H1 (cell line): ENCODE results near the gene RGS7BP. TPM values are rescaled to one million over a fixed set of nuclear protein-coding genes. Genes with fewer than 3 reads are reported as not detected.

Experiments
- CTCF ChIA-PET: fragments of 300-600 bp; sonication (Branson Sonifier 250); formaldehyde crosslinking; loops from one replicate; lab custom pipeline; 2021; ENCODE audit not compliant: partially characterized antibody; lab: Charles Lee
- POLR2A ChIA-PET: fragments of 300-600 bp; sonication (Branson Sonifier 250); formaldehyde crosslinking; loops from one replicate; lab custom pipeline; 2021; ENCODE audit warnings: inconsistent platforms; ENCODE audit not compliant: partially characterized antibody; lab: Charles Lee
- DNase-seq, 2 experiments: peaks; one replicate each; pipeline versions ENCODE4 v3.0.0 to v3.0.0-alpha.2; 2010 to 2022; ENCODE audit warnings: low spot score in 2 of 2, low read depth in 1 of 2, mixed read lengths in 1 of 2
- FAIRE-seq: peaks from 2 replicates; lab custom pipeline; 2011; peaks lifted over from hg19 to GRCh38; lab: Jason Lieb, UNC
- H2AFZ ChIP-seq: 2 replicates; pipeline ENCODE4 v1.8.1; 2012; ENCODE audit warnings: low read length, inconsistent platforms
- H2AK5ac ChIP-seq: 2 replicates; pipeline ENCODE4 v1.6.1; 2013; ENCODE audit warnings: low read depth, low read length
- H2BK120ac ChIP-seq: replicated peaks from 2 replicates; pipeline ENCODE3; 2013; ENCODE audit warnings: low read depth, low read length, inconsistent platforms
- H2BK12ac ChIP-seq: 2 replicates; pipeline ENCODE4 v1.6.1; 2013; ENCODE audit warnings: low read depth, low read length
- H2BK15ac ChIP-seq: 2 replicates; pipeline ENCODE4 v1.6.1; 2013; ENCODE audit warnings: low read length
- H2BK20ac ChIP-seq: 2 replicates; pipeline ENCODE4 v1.6.1; 2013; ENCODE audit warnings: low read length
- H2BK5ac ChIP-seq: 2 replicates; pipeline ENCODE4 v1.6.1; 2013; ENCODE audit warnings: low read depth, low read length
- H3K14ac ChIP-seq: 2 replicates; pipeline ENCODE4 v1.6.1; 2013; ENCODE audit warnings: inconsistent platforms; ENCODE audit not compliant: insufficient read length
- H3K18ac ChIP-seq: 2 replicates; pipeline ENCODE4 v1.6.1; 2013; ENCODE audit warnings: low read length; ENCODE audit errors: extremely low read depth
- H3K23ac ChIP-seq: 2 replicates; pipeline ENCODE4 v1.6.1; 2013; ENCODE audit warnings: inconsistent platforms; ENCODE audit not compliant: insufficient read length
- H3K23me2 ChIP-seq: 2 replicates; pipeline ENCODE4 v1.6.1; 2013; ENCODE audit warnings: low read depth, low read length
- H3K27ac ChIP-seq: 2 replicates; pipeline ENCODE4 v1.6.1; 2011; ENCODE audit warnings: low read depth, low read length, inconsistent platforms
- H3K27me3 ChIP-seq, 4 experiments: replicated peaks in 1 of 4; 1 replicate in 1 of 4; 2 replicates in 3 of 4; pipeline versions ENCODE4 v1.6.1 to v1.8.1; 2011 to 2013; ENCODE audit warnings: low read length in 3 of 4, mild to moderate bottlenecking in 3 of 4, inconsistent platforms in 2 of 4, mixed read lengths in 2 of 4, moderate library complexity in 1 of 4; ENCODE audit not compliant: control insufficient read depth in 3 of 4, insufficient read depth in 3 of 4; ENCODE audit errors: extremely low read depth in 1 of 4
- H3K36me3 ChIP-seq, 4 experiments: 2 replicates each; pipeline versions ENCODE4 v1.6.1 to v1.8.1; 2011 to 2013; ENCODE audit warnings: mild to moderate bottlenecking in 4 of 4, low read length in 3 of 4, moderate library complexity in 2 of 4, control low read depth in 1 of 4, inconsistent platforms in 1 of 4; ENCODE audit not compliant: insufficient read depth in 4 of 4, control insufficient read depth in 2 of 4
- H3K4ac ChIP-seq: replicated peaks from 2 replicates; pipeline ENCODE3; 2013; ENCODE audit warnings: low read length, low read depth, mixed read lengths, inconsistent platforms; ENCODE audit not compliant: insufficient read length
- H3K4me1 ChIP-seq, 4 experiments: replicated peaks in 1 of 4; 1 replicate in 1 of 4; 2 replicates in 3 of 4; pipeline versions ENCODE4 v1.6.1 to v1.8.1; 2011 to 2013; ENCODE audit warnings: low read length in 3 of 4, inconsistent platforms in 2 of 4, mixed read lengths in 1 of 4; ENCODE audit not compliant: insufficient read depth in 4 of 4, control insufficient read depth in 3 of 4
- H3K4me2 ChIP-seq, 2 experiments: 2 replicates each; pipeline versions ENCODE4 v1.6.1 to v1.8.1; 2011 to 2013; ENCODE audit warnings: low read depth in 2 of 2, low read length in 2 of 2, control low read depth in 1 of 2, inconsistent platforms in 1 of 2, mild to moderate bottlenecking in 1 of 2; ENCODE audit not compliant: insufficient read depth in 1 of 2
- H3K4me3 ChIP-seq, 4 experiments: fragments of 200-600, 300-600 bp in 1 of 4; sonication (generic), shearing (Covaris generic), sonication (Bioruptor Twin) in 1 of 4; 2 replicates each; pipeline versions ENCODE4 v1.5.1 to v1.8.1; 2011 to 2016; ENCODE audit warnings: low read length in 4 of 4, low read depth in 3 of 4, control low read depth in 2 of 4, inconsistent platforms in 2 of 4, mild to moderate bottlenecking in 2 of 4, mixed read lengths in 1 of 4, moderate library complexity in 1 of 4; ENCODE audit not compliant: insufficient read depth in 2 of 4; ENCODE audit errors: extremely low read depth in 1 of 4
- H3K56ac ChIP-seq: replicated peaks from 2 replicates; pipeline ENCODE3; 2013; ENCODE audit warnings: low read depth, mild to moderate bottlenecking, mixed read lengths, low read length, inconsistent platforms; ENCODE audit not compliant: insufficient read length
- H3K79me1 ChIP-seq: 2 replicates; pipeline ENCODE4 v1.6.1; 2013; ENCODE audit warnings: low read depth, low read length, control low read depth
- H3K79me2 ChIP-seq, 2 experiments: 2 replicates each; pipeline versions ENCODE4 v1.6.1 to v1.8.1; 2012 to 2013; ENCODE audit warnings: low read length in 2 of 2, mild to moderate bottlenecking in 2 of 2, inconsistent platforms in 1 of 2; ENCODE audit not compliant: insufficient read depth in 2 of 2, control insufficient read depth in 1 of 2
- H3K9ac ChIP-seq, 4 experiments: replicated peaks in 1 of 4; 1 replicate in 1 of 4; 2 replicates in 3 of 4; pipeline versions ENCODE4 v1.6.1 to v1.8.1; 2011 to 2013; ENCODE audit warnings: low read depth in 3 of 4, low read length in 3 of 4, control low read depth in 2 of 4, mild to moderate bottlenecking in 2 of 4, moderate library complexity in 2 of 4, inconsistent platforms in 1 of 4; ENCODE audit errors: extremely low read depth in 1 of 4
- H3K9me3 ChIP-seq, 2 experiments: 2 replicates each; pipeline versions ENCODE4 v1.6.1 to v1.8.1; 2012 to 2013; ENCODE audit warnings: mild to moderate bottlenecking in 2 of 2, moderate library complexity in 2 of 2, control low read depth in 1 of 2, inconsistent platforms in 1 of 2, low read depth in 1 of 2, low read length in 1 of 2, mixed read lengths in 1 of 2; ENCODE audit not compliant: insufficient read depth in 2 of 2
- H4K20me1 ChIP-seq, 2 experiments: replicated peaks in 1 of 2; 2 replicates each; pipeline versions ENCODE3 to v1.8.1; 2011 to 2013; ENCODE audit warnings: inconsistent platforms in 2 of 2, low read length in 2 of 2, mild to moderate bottlenecking in 1 of 2; ENCODE audit not compliant: insufficient read depth in 2 of 2, control insufficient read depth in 1 of 2
- H4K5ac ChIP-seq: 2 replicates; pipeline ENCODE4 v1.6.1; 2013; ENCODE audit warnings: low read length, low read depth, mixed read lengths, inconsistent platforms; ENCODE audit not compliant: insufficient read length
- H4K8ac ChIP-seq: 2 replicates; pipeline ENCODE4 v1.8.0; 2013; ENCODE audit warnings: mild to moderate bottlenecking, moderate library complexity, low read length, inconsistent platforms; ENCODE audit not compliant: insufficient read depth; ENCODE audit errors: extremely low read depth
- H4K91ac ChIP-seq: replicated peaks from 2 replicates; pipeline ENCODE3; 2013; ENCODE audit warnings: low read length, mixed read lengths, inconsistent platforms; ENCODE audit not compliant: insufficient read length
- CBX8 ChIP-seq: fragments of 300-800, 300-1000 bp; sonication (generic); IDR thresholded peaks from 2 replicates; pipeline ENCODE4 v1.7.1; 2016; ENCODE audit warnings: low read depth, low read length, borderline replicate concordance
- POLR2A ChIP-seq, 2 experiments: IDR thresholded peaks; 1 replicate in 1 of 2; 2 replicates in 1 of 2; pipeline ENCODE4 v1.6.1; 2011; ENCODE audit warnings: low read depth in 2 of 2, low read length in 2 of 2, mild to moderate bottlenecking in 2 of 2; ENCODE audit errors: control extremely low read depth in 1 of 2
- SAP30 ChIP-seq: fragments of 300-600 bp; sonication (generic); IDR thresholded peaks from 2 replicates; pipeline ENCODE4 v1.7.1; 2012; ENCODE audit warnings: low read length, moderate library complexity, mild to moderate bottlenecking, inconsistent platforms; ENCODE audit not compliant: insufficient read depth, insufficient replicate concordance
- SIN3A ChIP-seq, 2 experiments: IDR thresholded peaks in 1 of 2; conservative IDR thresholded peaks in 1 of 2; 2 replicates each; pipeline ENCODE4 v1.6.1; 2011 to 2012; ENCODE audit warnings: low read length in 2 of 2, improper control_type of control experiment in 1 of 2, low read depth in 1 of 2, mild to moderate bottlenecking in 1 of 2
- SP4 ChIP-seq: IDR thresholded peaks from 2 replicates; pipeline ENCODE4 v1.6.1; 2012; ENCODE audit warnings: low read length, inconsistent platforms
- TAF7 ChIP-seq: optimal IDR thresholded peaks from 2 replicates; pipeline ENCODE3; 2011; ENCODE audit warnings: low read depth, mild to moderate bottlenecking, inconsistent platforms, low read length, moderate library complexity, borderline replicate concordance
- WGBS, 2 experiments: shearing (Covaris generic) in 1 of 2; methylation state at CpG; one replicate each; pipeline versions ENCODE4 v1.1.6 to v1.1.7; 2013 to 2015; ENCODE audit warnings: low lambda C conversion rate in 2 of 2, mixed read lengths in 2 of 2, inconsistent platforms in 1 of 2, low coverage in 1 of 2, missing lambda C conversion rate in 1 of 2; ENCODE audit not compliant: insufficient replicate concordance in 2 of 2, insufficient coverage in 1 of 2, insufficient read length in 1 of 2; ENCODE audit errors: extremely low coverage in 1 of 2, missing lambda C conversion rate in 1 of 2; 5-methylcytosine and 5-hydroxymethylcytosine counted together
- polyA plus RNA-seq, 7 experiments: library from polyadenylated mRNA; depleted of rRNA in 3 of 7; stranded (reverse) in 5 of 7; unstranded in 2 of 7; fragments of >200 nt in 5 of 7; fragments of 200-250 nt in 2 of 7; gene quantifications; 1 replicate in 5 of 7; 2 replicates in 1 of 7; 4 replicates in 1 of 7; pipeline versions ENCODE4 v1.2.1 to v1.2.3, GENCODE V29; 2011 to 2013; ENCODE audit warnings: missing spikeins in 2 of 7, mixed read lengths in 2 of 7
- total RNA-seq: library from RNA; stranded (reverse); fragmentation: NEBNext Ultra II Directional; extraction: Animal tissue kit (Norgen Biotek cat#: 25700); gene quantifications from 2 replicates; pipeline ENCODE4 v1.2.1, GENCODE V29; 2021

RGS7BP gene
- total and polyA plus RNA-seq, 2 of the 8 experiments (the other 6 are each of a cell fraction or from before 2014, with no cell fraction given), result 0.65 to 2.3 TPM

DNA sequence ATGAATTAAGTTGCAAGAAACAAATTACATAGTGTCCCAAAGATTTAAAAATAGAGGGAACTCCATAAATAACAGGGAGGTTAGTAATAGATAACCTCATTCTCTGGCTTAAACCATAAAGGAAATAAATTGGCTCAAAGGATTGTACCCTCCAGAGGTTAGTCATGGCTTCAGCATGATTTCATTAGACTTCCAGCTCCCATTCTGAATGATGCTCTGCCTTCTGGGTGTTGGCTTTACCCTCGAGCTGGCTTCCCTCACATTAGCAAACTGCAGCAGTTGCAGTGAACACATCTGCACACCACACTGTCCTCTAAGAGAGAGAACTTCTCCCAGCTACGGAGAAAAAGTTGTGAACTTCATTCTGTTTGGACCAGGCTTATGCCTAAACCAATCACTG lies 70.4 kb downstream of the RGS7BP start:
- no peak overlapping the region for H3K4me3 ChIP-seq
- TF ChIP-seq SP4 (no peak), SAP30 (no peak), SIN3A (conservative IDR thresholded peaks at IDR 0.05 in 1 of 2, IDR thresholded peaks at IDR 0.05 in 1 of 2; ENCODE audit: low read depth in 1 of 2, low read length in 2 of 2) (no peak), TAF7 (no peak), POLR2A (IDR thresholded peaks at IDR 0.05; ENCODE audit: control extremely low read depth in 1 of 2, low read depth in 2 of 2, low read length in 2 of 2) (no peak), CBX8 (no peak)
- TF ChIP-seq, all 59 proteins: peak for 0
- no peak overlapping the region for H3K9ac ChIP-seq
- no peaks in the 10 kb centered on the region for H3K9me3 ChIP-seq
- H4K5ac ChIP-seq, result no peak overlapping the region
- H3K4me2 ChIP-seq, result no peak overlapping the region
- no peak overlapping the region for H2AK5ac ChIP-seq
- no peak overlapping the region for H3K4ac ChIP-seq
- no peaks in the 10 kb centered on the region for H3K27me3 ChIP-seq
- H3K23me2 ChIP-seq, result peaks cover 2% of the 10 kb centered on the region; the same call in 1 of the 2 replicates
- no peak overlapping the region for H4K91ac ChIP-seq
- H2BK20ac ChIP-seq, result no peak overlapping the region
- H2BK5ac ChIP-seq, result no peak overlapping the region
- no peak overlapping the region for H2AFZ ChIP-seq
- ChIA-PET POLR2A (no interaction called here), CTCF (interaction anchor here (0.8 to 3.4 kb wide), 7 partner anchors 18 to 347 kb away, joined by 3 to 17 read pairs (median 3); partner anchors contain the start of gene RGS7BP)
- DNase-seq, result no peak
- no peaks in the 10 kb centered on the region for H3K79me1 ChIP-seq
- no peak overlapping the region for H3K27ac ChIP-seq
- no peaks in the 10 kb centered on the region for H3K36me3 ChIP-seq
- no peak for FAIRE-seq
- no peak overlapping the region for H2BK15ac ChIP-seq
- no peak overlapping the region for H3K56ac ChIP-seq
- no peak overlapping the region for H2BK12ac ChIP-seq
- no peak overlapping the region for H3K23ac ChIP-seq
- WGBS, 2 experiments, result 87% methylated on average over 2 of the region's 2 CpGs; no CpG with 5 or more reads in 1 of the 2 experiments
- H4K20me1 ChIP-seq, result no peaks in the 10 kb centered on the region
- H4K8ac ChIP-seq, result no peak overlapping the region
- no peak overlapping the region for H3K18ac ChIP-seq
- no peak overlapping the region for H2BK120ac ChIP-seq
- no peak overlapping the region for H3K14ac ChIP-seq
- no peaks in the 10 kb centered on the region for H3K4me1 ChIP-seq
- H3K79me2 ChIP-seq, result no peaks in the 10 kb centered on the region
